Smooth muscle cell of the brain vasculature (primary cell): ENCODE results near the gene AP4B1.
"Not testable (repeated sequence)": the region's sequence is repeated elsewhere in the genome, so short reads cannot be mapped to it uniquely, and the experiment has no call there.

ENCODE experiments used
- DNase-seq: peaks from one replicate; pipeline ENCODE4 v3.0.0-alpha.2; 2012; ENCODE audit warnings: low read depth, low spot score

AP4B1 gene

GRCh38 chr1:113858418-113858817 is 46.2 kb downstream of the AP4B1 start:
- DNase-seq: no peak

GRCh38 chr1:113857776-113858175 is 46.8 kb downstream of the AP4B1 start:
- DNase-seq: no peak

- DNase-seq: no peak
These were observed 48.2 kb downstream of the AP4B1 start for GRCh38 chr1:113856401-113856790.

- DNase-seq: no peak
These were observed 48.8 kb downstream of the AP4B1 start for GRCh38 chr1:113855630-113856400.

GRCh38 chr1:113854234-113854633 is 50.4 kb downstream of the AP4B1 start:
- DNase-seq: no peak

- not testable (repeated sequence) for DNase-seq
These were observed 51.9 kb downstream of the AP4B1 start for GRCh38 chr1:113852694-113853093.

- no peak for DNase-seq
These were observed 54.3 kb downstream of the AP4B1 start for GRCh38 chr1:113850127-113850796.

GRCh38 chr1:113849072-113849471 is 55.5 kb downstream of the AP4B1 start:
- DNase-seq: no peak

GRCh38 chr1:113846391-113847035 is 58.1 kb downstream of the AP4B1 start:
- DNase-seq: no peak
